Psoas muscle (tissue), 8 donors: ENCODE data around the gene TMTC2. TPM values are rescaled to one million over a fixed set of nuclear protein-coding genes. Genes with fewer than 3 reads are reported as not detected.

Experiments used
- ATAC-seq, 4 donors: fragments of 200-7000 bp; cut with Tn5 transposase; one replicate each; pipeline ENCODE4 v1.9.1; 2020; ENCODE audit warnings: moderate library complexity in 3 of 4, mild to moderate bottlenecking in 2 of 4
- DNase-seq, 2 donors: peaks; one replicate each; pipeline ENCODE4 v3.0.0-alpha.2; 2020
- H3K27ac ChIP-seq: fragments of 200-600 bp; one replicate; pipeline ENCODE4 v1.8.0; 2022
- H3K27me3 ChIP-seq, 3 donors: fragments of 200-600 bp in 1 of 3; one replicate each; pipeline versions ENCODE4 v1.6.1 to v1.8.0; 2013 to 2022; ENCODE audit warnings: low read length in 2 of 3, mild to moderate bottlenecking in 2 of 3, moderate library complexity in 1 of 3; ENCODE audit not compliant: insufficient read depth in 3 of 3
- H3K36me3 ChIP-seq, 2 donors: fragments of 200-600 bp in 1 of 2; one replicate each; pipeline versions ENCODE4 v1.6.1 to v1.8.0; 2013 to 2022; ENCODE audit warnings: low read depth in 1 of 2, mild to moderate bottlenecking in 1 of 2, moderate library complexity in 1 of 2; ENCODE audit not compliant: insufficient read depth in 1 of 2
- H3K4me1 ChIP-seq: fragments of 200-600 bp; one replicate; pipeline ENCODE4 v1.8.0; 2022
- H3K4me3 ChIP-seq: fragments of 200-600 bp; one replicate; pipeline ENCODE4 v1.8.0; 2022; ENCODE audit warnings: mild to moderate bottlenecking
- H3K9me3 ChIP-seq: fragments of 200-600 bp; one replicate; pipeline ENCODE4 v1.8.0; 2022
- WGBS, 3 donors: extraction: QIAGEN DNeasy Blood & Tissue Kit; methylation state at CpG; one replicate each; pipeline versions ENCODE4 v1.1.6 to v1.1.7; 2013; 5-methylcytosine and 5-hydroxymethylcytosine counted together
- intact Hi-C, 2 donors: fragments of 100-400 bp; cut with DNase I; formaldehyde crosslinking; loops; one replicate each; pipeline versions ENCODE4 v1.11.0 to v1.14.2; 2022
- polyA plus RNA-seq, 3 donors: library from polyadenylated mRNA; stranded (reverse); fragments of 200-250 nt; gene quantifications; one replicate each; pipeline ENCODE4 v1.2.3, GENCODE V29; 2013
- total RNA-seq, 4 donors: library from RNA; stranded (reverse); fragmentation: NEBNext Ultra II Directional in 2 of 4; extraction: Animal tissue kit (Norgen Biotek cat#: 25700) in 2 of 4; gene quantifications; one replicate each; pipeline versions ENCODE4 v1.2.1 to v1.2.4, GENCODE V29; 2021 to 2023
- TF ChIP-seq, protein P1 (sequence below): fragments of 200-600 bp; IDR thresholded peaks from one replicate; pipeline ENCODE4 v1.8.0; 2022; ENCODE audit warnings: antibody characterized with exemption
- donor health status: healthy with polysubstance abuse.
- donor health status: DM: no; HTN: no; CAD: no; lungs with moderate emphysema.
- donor health status: Bipolar disorder and iron deficiency.
- donor health status: healthy.
- donor health status: DM: yes; HTN: yes; CAD: no.
- donor health status: DM: no; HTN: no; CAD: no.
- donor health status: DM: no; HTN: no; CAD: no.
- donor health status: DM: yes; HTN: yes; CAD: no.

The TMTC2 gene
- total and polyA plus RNA-seq, 7 donors, result 0.85 to 2.7 (median 1.8) TPM

DNA sequence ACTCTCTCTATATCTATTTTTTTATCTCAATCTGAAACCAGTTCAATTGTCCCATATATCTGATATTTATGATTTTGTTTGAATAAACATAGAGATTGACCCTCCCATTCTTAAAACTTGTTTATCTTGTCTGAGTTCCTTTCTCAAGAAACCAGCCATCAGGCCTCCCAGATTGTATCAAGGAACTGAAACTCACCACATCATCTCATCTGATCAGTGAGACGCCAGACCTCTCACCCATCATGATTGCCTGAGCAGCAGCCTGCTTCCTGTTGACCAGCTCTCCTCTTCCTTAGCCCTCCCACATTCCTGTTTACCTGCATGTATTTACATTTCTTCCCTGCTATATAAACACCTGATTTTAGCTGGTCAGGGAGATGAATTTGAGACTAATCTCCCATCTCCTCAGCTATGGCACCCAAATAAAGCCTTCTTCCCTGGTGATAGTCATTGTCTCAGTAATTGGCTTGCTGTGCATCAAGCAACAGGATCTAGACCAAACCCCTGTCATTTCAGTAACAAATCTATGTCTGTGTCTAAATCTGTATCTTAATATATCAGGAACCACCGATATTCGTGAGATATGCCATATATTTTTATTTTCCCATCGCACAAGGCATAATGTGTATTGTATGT is 323.6 kb downstream of the TMTC2 start:
- 49 to 50% (median 49%) methylated on average over 4 of the region's 4 CpGs for WGBS, 3 donors
- Histone ChIP-seq H3K27ac (no peak overlapping the region), H3K27me3 (no peaks in the 10 kb centered on the region), H3K4me1 (no peaks in the 10 kb centered on the region), H3K9me3 (no peaks in the 10 kb centered on the region), H3K4me3 (no peak overlapping the region), H3K36me3 (no peaks in the 10 kb centered on the region)
- TF ChIP-seq, protein P1, sequence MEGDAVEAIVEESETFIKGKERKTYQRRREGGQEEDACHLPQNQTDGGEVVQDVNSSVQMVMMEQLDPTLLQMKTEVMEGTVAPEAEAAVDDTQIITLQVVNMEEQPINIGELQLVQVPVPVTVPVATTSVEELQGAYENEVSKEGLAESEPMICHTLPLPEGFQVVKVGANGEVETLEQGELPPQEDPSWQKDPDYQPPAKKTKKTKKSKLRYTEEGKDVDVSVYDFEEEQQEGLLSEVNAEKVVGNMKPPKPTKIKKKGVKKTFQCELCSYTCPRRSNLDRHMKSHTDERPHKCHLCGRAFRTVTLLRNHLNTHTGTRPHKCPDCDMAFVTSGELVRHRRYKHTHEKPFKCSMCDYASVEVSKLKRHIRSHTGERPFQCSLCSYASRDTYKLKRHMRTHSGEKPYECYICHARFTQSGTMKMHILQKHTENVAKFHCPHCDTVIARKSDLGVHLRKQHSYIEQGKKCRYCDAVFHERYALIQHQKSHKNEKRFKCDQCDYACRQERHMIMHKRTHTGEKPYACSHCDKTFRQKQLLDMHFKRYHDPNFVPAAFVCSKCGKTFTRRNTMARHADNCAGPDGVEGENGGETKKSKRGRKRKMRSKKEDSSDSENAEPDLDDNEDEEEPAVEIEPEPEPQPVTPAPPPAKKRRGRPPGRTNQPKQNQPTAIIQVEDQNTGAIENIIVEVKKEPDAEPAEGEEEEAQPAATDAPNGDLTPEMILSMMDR, result no peak
- intact Hi-C loops, result no loop called here
- ATAC-seq (no peak), DNase-seq (no peak)

DNA sequence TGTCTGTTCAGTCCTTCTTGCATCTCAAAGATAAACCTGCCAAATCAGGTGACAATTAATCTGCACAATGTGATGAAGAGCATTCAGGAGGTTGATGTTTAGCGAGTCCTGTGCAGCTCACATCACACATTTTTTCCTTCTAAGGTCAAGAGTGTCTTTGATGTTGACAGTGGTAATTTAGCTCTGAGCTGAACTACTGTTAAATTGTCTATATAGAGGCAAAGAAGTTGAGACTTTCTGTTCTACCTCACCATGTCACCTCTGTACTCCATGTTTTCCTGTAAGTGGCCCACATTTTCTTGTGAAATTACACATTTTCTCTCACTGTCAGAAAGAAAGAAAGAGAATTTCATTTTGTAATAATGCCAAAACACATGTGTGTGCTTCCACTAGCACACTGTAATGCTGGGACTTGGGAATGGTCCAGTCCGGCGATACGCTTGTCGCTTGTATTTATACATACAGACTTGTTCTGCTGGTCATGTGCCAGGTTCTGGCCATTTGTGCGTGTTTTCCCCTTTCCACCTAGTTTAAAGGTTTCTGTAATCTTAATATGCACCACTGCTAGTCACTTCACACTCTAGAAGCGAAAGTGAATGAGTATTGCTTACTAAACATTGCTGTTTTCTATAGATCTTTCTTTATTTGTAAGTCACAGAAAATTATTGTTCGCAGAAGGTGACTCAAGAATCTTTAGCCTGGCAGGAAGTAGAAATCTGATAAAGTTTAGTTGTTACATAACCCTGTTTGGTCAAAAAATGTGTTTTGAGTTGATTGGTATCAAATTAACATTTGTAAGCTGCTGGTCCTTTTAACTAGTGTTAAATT is 328.9 kb downstream of the TMTC2 start:
- no peaks in the 10 kb centered on the region for H3K36me3 ChIP-seq
- WGBS, 3 donors, result 30 to 35% (median 30%) methylated on average over 8 of the region's 8 CpGs
- peak overlapping the region; percentile 49 for H3K4me3 ChIP-seq
- intact Hi-C loops, result no loop called here
- no peak for DNase-seq
- H3K27ac ChIP-seq, result no peak overlapping the region
- no peaks in the 10 kb centered on the region for H3K4me1 ChIP-seq
- ATAC-seq, result peak in 2 of 4 donors; percentile 31 to 60
- TF ChIP-seq, protein P1, result no peak
- H3K27me3 ChIP-seq, result no peaks in the 10 kb centered on the region
- H3K9me3 ChIP-seq, result no peaks in the 10 kb centered on the region

DNA sequence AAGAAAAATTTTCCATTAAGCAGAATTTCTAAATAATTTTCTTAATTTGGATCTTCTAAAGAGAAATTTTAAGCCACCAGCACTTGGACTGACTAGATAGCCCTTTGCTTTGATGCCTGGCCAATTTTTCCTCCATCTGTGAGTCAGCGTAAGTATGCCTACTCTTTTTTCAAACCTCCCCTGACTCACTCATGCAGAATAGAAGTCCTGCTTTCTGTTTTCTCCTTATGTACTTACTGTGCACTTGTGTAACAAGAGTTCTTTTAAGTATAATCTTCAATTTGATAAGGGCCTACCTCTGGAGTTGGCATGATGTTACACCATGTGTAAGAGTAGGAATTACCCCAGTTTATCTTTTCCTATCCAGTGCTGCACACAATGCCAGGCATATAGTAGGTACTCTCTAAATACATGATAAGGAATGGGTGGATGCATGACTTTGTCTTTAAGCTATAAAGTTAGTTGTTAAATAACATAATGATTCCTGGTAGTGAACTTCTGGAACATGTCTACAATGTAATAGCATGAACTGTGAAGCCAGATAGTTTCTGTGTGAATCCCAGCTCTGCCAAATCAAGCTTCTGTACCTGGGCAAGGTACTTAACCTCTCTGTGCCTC is 329.6 kb downstream of the TMTC2 start:
- no peaks in the 10 kb centered on the region for H3K36me3 ChIP-seq
- no peaks in the 10 kb centered on the region for H3K9me3 ChIP-seq
- WGBS, 3 donors, result 15 to 33% (median 20%) methylated on average over 1 of the region's 1 CpG
- ATAC-seq (peak; percentile 71 to 96 (median 92)), DNase-seq (no peak)
- intact Hi-C loops, result no loop called here
- TF ChIP-seq, protein P1, result no peak
- no peaks in the 10 kb centered on the region for H3K4me1 ChIP-seq
- H3K27me3 ChIP-seq, result no peaks in the 10 kb centered on the region
- peak overlapping the region; percentile 49 for H3K4me3 ChIP-seq
- no peak overlapping the region for H3K27ac ChIP-seq

DNA sequence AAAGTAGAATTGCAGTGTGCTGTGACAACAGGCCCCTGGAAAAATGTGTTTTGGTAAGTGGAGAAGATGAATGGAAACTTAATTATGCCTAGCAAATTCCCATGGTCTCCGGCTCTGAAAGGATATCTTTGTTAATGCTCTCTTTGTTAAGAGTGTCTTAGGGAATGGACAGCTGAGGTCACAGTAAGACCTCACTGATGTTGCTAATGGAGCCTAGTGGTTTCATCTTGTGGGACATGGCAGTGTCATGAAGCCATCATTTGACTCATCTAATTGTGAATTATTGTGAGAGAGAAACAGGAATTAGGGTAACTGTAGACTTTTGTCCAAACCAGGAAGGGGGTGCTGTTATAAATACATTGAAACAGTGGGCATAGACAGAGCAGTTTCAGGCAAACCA is 330.3 kb downstream of the TMTC2 start:
- no peaks in the 10 kb centered on the region for H3K4me1 ChIP-seq
- WGBS, 3 donors, result 0 to 1% (median 0%) methylated on average over 1 of the region's 1 CpG
- ATAC-seq (no peak), DNase-seq (no peak)
- no peaks in the 10 kb centered on the region for H3K36me3 ChIP-seq
- H3K27ac ChIP-seq, result no peak overlapping the region
- intact Hi-C loops, result no loop called here
- TF ChIP-seq, protein P1, result no peak
- no peaks in the 10 kb centered on the region for H3K9me3 ChIP-seq
- H3K4me3 ChIP-seq, result no peak overlapping the region
- H3K27me3 ChIP-seq, result no peaks in the 10 kb centered on the region
